Loucy (cell line): ENCODE results near the gene GREB1.

Source experiments
- EZH2phosphoT487 ChIP-seq: fragments of 200-600 bp; IDR thresholded peaks from 2 replicates; pipeline ENCODE4 v1.6.1; 2018; ENCODE audit warnings: antibody characterized with exemption, mild to moderate bottlenecking, moderate library complexity, borderline replicate concordance
- TF ChIP-seq, protein P1 (sequence below): fragments of 200-600 bp; sonication (generic); conservative IDR thresholded peaks from 2 replicates; pipeline ENCODE4 v1.5.1; 2014; ENCODE audit warnings: mild to moderate bottlenecking, antibody characterized with exemption, low read length

DNA sequence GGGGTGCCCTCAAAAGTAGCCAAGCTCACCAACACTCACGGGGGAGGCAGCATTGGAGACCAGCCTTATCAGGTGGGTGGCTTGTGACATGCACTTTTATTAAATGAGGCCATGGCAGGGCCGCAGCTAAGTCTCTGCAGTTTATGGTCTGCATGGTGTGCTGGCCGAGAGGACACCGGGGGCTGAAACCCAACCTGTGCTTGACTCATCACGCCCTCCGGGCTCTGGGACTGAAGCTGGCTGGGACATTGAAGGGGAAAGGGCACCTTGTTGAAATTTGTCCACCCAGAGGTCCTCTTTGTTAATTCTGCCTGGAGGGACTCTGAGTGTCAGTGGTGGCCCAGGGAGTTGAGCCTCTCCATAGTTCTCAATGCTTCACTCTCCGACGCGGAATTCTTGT lies 153.9 kb downstream of the GREB1 start:
- TF ChIP-seq, protein P1, sequence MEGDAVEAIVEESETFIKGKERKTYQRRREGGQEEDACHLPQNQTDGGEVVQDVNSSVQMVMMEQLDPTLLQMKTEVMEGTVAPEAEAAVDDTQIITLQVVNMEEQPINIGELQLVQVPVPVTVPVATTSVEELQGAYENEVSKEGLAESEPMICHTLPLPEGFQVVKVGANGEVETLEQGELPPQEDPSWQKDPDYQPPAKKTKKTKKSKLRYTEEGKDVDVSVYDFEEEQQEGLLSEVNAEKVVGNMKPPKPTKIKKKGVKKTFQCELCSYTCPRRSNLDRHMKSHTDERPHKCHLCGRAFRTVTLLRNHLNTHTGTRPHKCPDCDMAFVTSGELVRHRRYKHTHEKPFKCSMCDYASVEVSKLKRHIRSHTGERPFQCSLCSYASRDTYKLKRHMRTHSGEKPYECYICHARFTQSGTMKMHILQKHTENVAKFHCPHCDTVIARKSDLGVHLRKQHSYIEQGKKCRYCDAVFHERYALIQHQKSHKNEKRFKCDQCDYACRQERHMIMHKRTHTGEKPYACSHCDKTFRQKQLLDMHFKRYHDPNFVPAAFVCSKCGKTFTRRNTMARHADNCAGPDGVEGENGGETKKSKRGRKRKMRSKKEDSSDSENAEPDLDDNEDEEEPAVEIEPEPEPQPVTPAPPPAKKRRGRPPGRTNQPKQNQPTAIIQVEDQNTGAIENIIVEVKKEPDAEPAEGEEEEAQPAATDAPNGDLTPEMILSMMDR: no peak
- no peak for TF ChIP-seq EZH2phosphoT487
